ENCODE results near the gene UIMC1.

UIMC1 gene

DNA sequence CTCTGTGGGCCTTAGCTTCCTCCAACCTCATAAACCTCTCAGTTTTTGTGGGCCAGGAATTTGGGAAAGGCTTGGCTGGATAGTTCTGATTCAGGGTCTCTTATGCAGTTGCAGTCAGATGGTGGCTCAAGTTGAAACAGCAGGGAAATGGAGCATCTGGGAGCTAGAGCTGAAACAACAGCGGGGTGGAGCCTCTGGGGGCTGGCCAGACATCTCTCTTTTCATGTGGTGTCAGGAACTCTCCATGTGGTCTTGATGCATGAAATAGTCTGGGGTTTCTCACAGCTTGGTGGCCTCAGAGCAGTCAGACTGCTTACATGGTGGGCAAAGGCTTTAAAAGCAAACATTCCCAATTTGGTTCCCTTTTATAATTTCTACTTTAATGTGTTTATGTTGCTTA is 29.4 kb upstream of the UIMC1 start:
- H3K9me2 ChIP-seq (replicated peaks; ENCODE audit: insufficient read depth, low read length), result no peaks in the 10 kb centered on the region
- no peak overlapping the region for H3K9ac ChIP-seq (ENCODE audit: low read length)
- no peak overlapping the region for H3K4me3 ChIP-seq (ENCODE audit: insufficient read depth, low read length, poor library complexity, severe bottlenecking)
- H2AFZ ChIP-seq (ENCODE audit: low read depth, low read length, severe bottlenecking), result no peak overlapping the region
- H3K4me2 ChIP-seq (ENCODE audit: low read depth, low read length, poor library complexity, severe bottlenecking), result no peak overlapping the region
- peaks cover 5% of the 10 kb centered on the region; the same call in 1 of the 2 replicates for H3K36me3 ChIP-seq (ENCODE audit: low read length)
- no peak overlapping the region for H3K27ac ChIP-seq (ENCODE audit: low read depth, low read length)
- TF ChIP-seq CTCF (IDR thresholded peaks at IDR 0.05; ENCODE audit: insufficient read depth, low read length, poor library complexity, severe bottlenecking) (no peak), EZH2phosphoT487 (conservative IDR thresholded peaks at IDR 0.05; ENCODE audit: low read length) (no peak)
- H3K9me3 ChIP-seq (ENCODE audit: insufficient read depth, low read length), result no peaks in the 10 kb centered on the region
- H4K20me1 ChIP-seq (ENCODE audit: low read depth, low read length), result 0 out of 2 replicates have a peak, but pooled peaks cover 4% of the 10 kb centered on the region
- H3K27me3 ChIP-seq (ENCODE audit: low read length), result no peaks in the 10 kb centered on the region
- no peaks in the 10 kb centered on the region for H3F3A ChIP-seq (ENCODE audit: insufficient read depth)
- H3K79me2 ChIP-seq (ENCODE audit: insufficient read depth, low read length), result peaks cover 86% of the 10 kb centered on the region

DNA sequence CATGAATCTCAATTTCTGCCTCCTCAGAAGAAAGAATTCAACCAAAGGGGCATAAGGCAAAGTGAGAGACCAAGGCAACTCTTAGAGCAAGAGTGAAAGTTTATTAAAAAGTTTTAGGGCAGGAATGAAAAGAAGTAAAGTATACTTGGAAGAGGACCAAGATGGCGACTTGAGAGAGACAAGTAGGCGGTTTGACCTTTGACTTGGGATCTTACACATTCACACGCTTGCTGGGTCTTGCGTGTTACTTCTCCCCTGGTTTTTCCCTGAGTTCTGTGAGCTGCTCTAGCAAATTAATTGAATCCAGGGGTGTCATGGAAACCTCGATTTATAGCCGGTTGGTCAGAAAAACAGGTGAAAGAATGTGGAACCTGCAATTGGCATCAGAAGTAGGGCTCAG is 22.9 kb upstream of the UIMC1 start:
- H2AFZ ChIP-seq (ENCODE audit: low read depth, low read length, severe bottlenecking), result no peak overlapping the region
- H3K27ac ChIP-seq (ENCODE audit: low read depth, low read length), result no peak overlapping the region
- peaks cover 87% of the 10 kb centered on the region for H3K79me2 ChIP-seq (ENCODE audit: insufficient read depth, low read length)
- TF ChIP-seq CTCF (IDR thresholded peaks at IDR 0.05; ENCODE audit: insufficient read depth, low read length, poor library complexity, severe bottlenecking) (no peak), EZH2phosphoT487 (conservative IDR thresholded peaks at IDR 0.05; ENCODE audit: low read length) (no peak)
- H3K9me3 ChIP-seq (ENCODE audit: insufficient read depth, low read length), result no peaks in the 10 kb centered on the region
- no peaks in the 10 kb centered on the region for H3K27me3 ChIP-seq (ENCODE audit: low read length)
- no peak overlapping the region for H3K9ac ChIP-seq (ENCODE audit: low read length)
- H4K20me1 ChIP-seq (ENCODE audit: low read depth, low read length), result 0 out of 2 replicates have a peak, but pooled peaks cover 2% of the 10 kb centered on the region
- 0 out of 2 replicates have a peak, but pooled peaks cover 7% of the 10 kb centered on the region for H3F3A ChIP-seq (ENCODE audit: insufficient read depth)
- H3K4me2 ChIP-seq (ENCODE audit: low read depth, low read length, poor library complexity, severe bottlenecking), result no peak overlapping the region
- peaks cover 8% of the 10 kb centered on the region for H3K36me3 ChIP-seq (ENCODE audit: low read length)
- H3K4me3 ChIP-seq (ENCODE audit: insufficient read depth, low read length, poor library complexity, severe bottlenecking), result no peak overlapping the region
- H3K9me2 ChIP-seq (replicated peaks; ENCODE audit: insufficient read depth, low read length), result no peaks in the 10 kb centered on the region

DNA sequence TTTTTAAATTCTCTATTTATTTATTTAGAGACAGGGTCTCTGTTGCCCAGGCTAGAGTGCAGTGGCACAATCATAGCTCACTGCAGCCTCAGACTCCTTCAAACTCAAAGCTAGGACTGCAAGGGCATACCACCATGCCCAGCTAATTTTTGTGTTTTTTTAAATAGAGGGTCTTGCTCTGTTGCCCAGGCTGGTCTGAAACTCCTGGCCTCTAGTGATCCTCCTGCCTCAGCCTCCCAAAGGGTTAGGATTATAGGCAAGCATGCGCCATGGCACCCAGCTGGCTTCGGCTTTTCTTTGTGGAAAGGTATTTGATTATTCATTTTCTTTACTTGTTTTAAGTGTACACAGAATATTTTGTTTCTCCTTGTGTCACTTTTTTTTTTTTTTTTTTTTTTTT is 21.1 kb upstream of the UIMC1 start:
- peaks cover 8% of the 10 kb centered on the region for H3K36me3 ChIP-seq (ENCODE audit: low read length)
- H3K27me3 ChIP-seq (ENCODE audit: low read length), result no peaks in the 10 kb centered on the region
- H2AFZ ChIP-seq (ENCODE audit: low read depth, low read length, severe bottlenecking), result no peak overlapping the region

More for the DNA sequence above, 21.1 kb upstream of the UIMC1 start:
- H3K4me2 ChIP-seq (ENCODE audit: low read depth, low read length, poor library complexity, severe bottlenecking), result no peak overlapping the region
- H3F3A ChIP-seq (ENCODE audit: insufficient read depth), result 0 out of 2 replicates have a peak, but pooled peaks cover 10% of the 10 kb centered on the region
- H3K79me2 ChIP-seq (ENCODE audit: insufficient read depth, low read length), result peaks cover 87% of the 10 kb centered on the region
- no peaks in the 10 kb centered on the region for H3K9me3 ChIP-seq (ENCODE audit: insufficient read depth, low read length)
- no peaks in the 10 kb centered on the region for H3K9me2 ChIP-seq (replicated peaks; ENCODE audit: insufficient read depth, low read length)
- H3K9ac ChIP-seq (ENCODE audit: low read length), result no peak overlapping the region
- no peak overlapping the region for H3K4me3 ChIP-seq (ENCODE audit: insufficient read depth, low read length, poor library complexity, severe bottlenecking)
- no peak overlapping the region for H3K27ac ChIP-seq (ENCODE audit: low read depth, low read length)
- H4K20me1 ChIP-seq (ENCODE audit: low read depth, low read length), result no peaks in the 10 kb centered on the region
- TF ChIP-seq EZH2phosphoT487 (conservative IDR thresholded peaks at IDR 0.05; ENCODE audit: low read length) (no peak), CTCF (IDR thresholded peaks at IDR 0.05; ENCODE audit: insufficient read depth, low read length, poor library complexity, severe bottlenecking) (no peak)

Measured in SU-DHL-6 (cell line).